Measurements from ENCODE around the gene RBM19.

Gene RBM19

GRCh38 chr12:113923251-113923650 is 42.9 kb downstream of the RBM19 start:
- TF ChIP-seq CTCF (IDR thresholded peaks at IDR 0.05), result no peak

GRCh38 chr12:113921430-113921829 is 44.7 kb downstream of the RBM19 start:
- Histone ChIP-seq H3K27ac (no peak overlapping the region), H3K4me1 (ENCODE audit: control insufficient read depth in 1 of 2, insufficient read depth in 1 of 2, low read depth in 1 of 2, low read length in 1 of 2) (peaks cover 0 to 13% of the 10 kb centered on the region in 2 experiments), H3K9me3 (no peaks in the 10 kb centered on the region), H3K27me3 (no peaks in the 10 kb centered on the region), H3K4me3 (ENCODE audit: low read depth in 1 of 2, low read length in 1 of 2) (no peak overlapping the region), H3K36me3 (peaks cover 21% of the 10 kb centered on the region)
- no peak for TF ChIP-seq CTCF (IDR thresholded peaks at IDR 0.05)

More at GRCh38 chr12:113923251-113923650, 42.9 kb downstream of the RBM19 start:
- peaks cover 0 to 18% of the 10 kb centered on the region in 2 experiments for H3K4me1 ChIP-seq (ENCODE audit: control insufficient read depth in 1 of 2, insufficient read depth in 1 of 2, low read depth in 1 of 2, low read length in 1 of 2)
- H3K4me3 ChIP-seq (ENCODE audit: low read depth in 1 of 2, low read length in 1 of 2), result no peak overlapping the region
- no peak overlapping the region for H3K27ac ChIP-seq
- peaks cover 25% of the 10 kb centered on the region for H3K36me3 ChIP-seq
- no peaks in the 10 kb centered on the region for H3K9me3 ChIP-seq
- no peaks in the 10 kb centered on the region for H3K27me3 ChIP-seq

GRCh38 chr12:113919791-113920190 is 46.3 kb downstream of the RBM19 start:
- Histone ChIP-seq H3K4me1 (ENCODE audit: control insufficient read depth in 1 of 2, insufficient read depth in 1 of 2, low read depth in 1 of 2, low read length in 1 of 2) (peaks cover 0 to 10% of the 10 kb centered on the region in 2 experiments), H3K27me3 (no peaks in the 10 kb centered on the region), H3K4me3 (ENCODE audit: low read depth in 1 of 2, low read length in 1 of 2) (no peak overlapping the region), H3K9me3 (no peaks in the 10 kb centered on the region), H3K36me3 (peaks cover 31% of the 10 kb centered on the region), H3K27ac (no peak overlapping the region)
- TF ChIP-seq CTCF (IDR thresholded peaks at IDR 0.05), result no peak

- Histone ChIP-seq H3K4me3 (ENCODE audit: low read depth in 1 of 2, low read length in 1 of 2) (no peak overlapping the region), H3K36me3 (peaks cover 31% of the 10 kb centered on the region)
- TF ChIP-seq CTCF (IDR thresholded peaks at IDR 0.05), result no peak
Observed at GRCh38 chr12:113918306-113918705, 47.8 kb downstream of the RBM19 start.

GRCh38 chr12:113917393-113917792 is 48.7 kb downstream of the RBM19 start:
- peaks cover 24% of the 10 kb centered on the region for H3K36me3 ChIP-seq

More at GRCh38 chr12:113918306-113918705, 47.8 kb downstream of the RBM19 start:
- Histone ChIP-seq H3K27ac (no peak overlapping the region), H3K9me3 (no peaks in the 10 kb centered on the region), H3K27me3 (no peaks in the 10 kb centered on the region), H3K4me1 (ENCODE audit: control insufficient read depth in 1 of 2, insufficient read depth in 1 of 2, low read depth in 1 of 2, low read length in 1 of 2) (peaks cover 0 to 10% of the 10 kb centered on the region in 2 experiments)

More at GRCh38 chr12:113917393-113917792, 48.7 kb downstream of the RBM19 start:
- H3K9me3 ChIP-seq, result no peaks in the 10 kb centered on the region
- no peaks in the 10 kb centered on the region for H3K27me3 ChIP-seq
- no peak for TF ChIP-seq CTCF (IDR thresholded peaks at IDR 0.05)
- H3K4me3 ChIP-seq (ENCODE audit: low read depth in 1 of 2, low read length in 1 of 2), result no peak overlapping the region
- no peak overlapping the region for H3K27ac ChIP-seq
- H3K4me1 ChIP-seq (ENCODE audit: control insufficient read depth in 1 of 2, insufficient read depth in 1 of 2, low read depth in 1 of 2, low read length in 1 of 2), result peaks cover 0 to 10% of the 10 kb centered on the region in 2 experiments

All from neutrophil (primary cell).